Ishikawa (cell line): ENCODE measurements around the gene DCLK1.
A peak's percentile ranks its signal among the peaks of the same experiment; 100 is the strongest.

Source experiments
- CEBPB ChIP-seq: IDR thresholded peaks from 2 replicates; pipeline ENCODE4 v1.6.1; 2012
- CREB1 ChIP-seq: IDR thresholded peaks from 2 replicates; pipeline ENCODE4 v1.6.1; 2012; ENCODE audit warnings: low read depth
- EGR1 ChIP-seq: IDR thresholded peaks from 2 replicates; pipeline ENCODE4 v1.6.1; 2012
- EP300 ChIP-seq: IDR thresholded peaks from 2 replicates; pipeline ENCODE4 v1.6.1; 2012; ENCODE audit warnings: borderline replicate concordance
- FOXM1 ChIP-seq: IDR thresholded peaks from 2 replicates; pipeline ENCODE4 v1.6.1; 2012; ENCODE audit warnings: low read depth, borderline replicate concordance
- NFIC ChIP-seq: IDR thresholded peaks from 2 replicates; pipeline ENCODE4 v1.6.1; 2012
- RAD21 ChIP-seq: IDR thresholded peaks from 2 replicates; pipeline ENCODE4 v1.6.1; 2012; ENCODE audit warnings: low read depth
- TAF1 ChIP-seq: IDR thresholded peaks from 2 replicates; pipeline ENCODE4 v1.6.1; 2012; ENCODE audit warnings: low read depth, mild to moderate bottlenecking
- TCF12 ChIP-seq: IDR thresholded peaks from 2 replicates; pipeline ENCODE4 v1.6.1; 2012; ENCODE audit warnings: low read depth
- TEAD4 ChIP-seq: IDR thresholded peaks from 2 replicates; pipeline ENCODE4 v1.6.1; 2012
- YY1 ChIP-seq: IDR thresholded peaks from 2 replicates; pipeline ENCODE4 v1.6.1; 2012; ENCODE audit warnings: low read depth
- ZBTB7A ChIP-seq: IDR thresholded peaks from 2 replicates; pipeline ENCODE4 v1.6.1; 2012; ENCODE audit warnings: low read depth
- TF ChIP-seq, protein P1 (sequence below): IDR thresholded peaks from 2 replicates; pipeline ENCODE4 v1.6.1; 2012; ENCODE audit warnings: low read depth, mild to moderate bottlenecking
- TF ChIP-seq, protein P2 (sequence below): IDR thresholded peaks from 2 replicates; pipeline ENCODE4 v1.6.1; 2012
- TF ChIP-seq, protein P3 (sequence below): IDR thresholded peaks from 2 replicates; pipeline ENCODE4 v1.6.1; 2012

Gene DCLK1

DNA sequence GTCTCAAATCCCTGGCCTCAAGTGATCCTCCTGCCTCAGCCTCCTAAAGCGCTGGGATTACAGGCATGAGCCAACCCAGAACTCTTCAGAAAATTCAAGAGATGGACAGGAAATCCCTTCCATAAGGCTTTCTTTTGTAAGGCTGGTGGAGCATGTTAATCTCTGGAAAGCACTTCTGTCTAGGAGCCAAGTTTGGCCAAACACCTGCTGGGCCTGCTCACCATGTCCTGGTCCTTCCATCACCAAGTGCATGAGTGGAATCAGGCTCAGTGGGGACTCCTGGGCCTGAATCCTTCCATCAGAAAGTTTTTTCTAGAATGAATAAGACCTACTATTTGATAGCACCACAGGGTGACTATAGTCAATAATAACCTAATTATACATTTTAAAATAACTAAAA lies 148.0 kb downstream of the DCLK1 start:
- TF ChIP-seq EP300 = no peak
- TF ChIP-seq TAF1 = no peak
- no peak for TF ChIP-seq TCF12
- TF ChIP-seq TEAD4 = no peak

GRCh38 chr13:35979361-35979951 lies 151.7 kb downstream of the DCLK1 start:
- TF ChIP-seq FOXM1 (no peak), EP300 (no peak), EGR1 (no peak), RAD21 (no peak), NFIC (no peak), CEBPB (no peak), TCF12 (no peak), ZBTB7A (no peak), TAF1 (no peak), CREB1 (no peak), YY1 (no peak), TEAD4 (no peak)
- TF ChIP-seq, protein P1, sequence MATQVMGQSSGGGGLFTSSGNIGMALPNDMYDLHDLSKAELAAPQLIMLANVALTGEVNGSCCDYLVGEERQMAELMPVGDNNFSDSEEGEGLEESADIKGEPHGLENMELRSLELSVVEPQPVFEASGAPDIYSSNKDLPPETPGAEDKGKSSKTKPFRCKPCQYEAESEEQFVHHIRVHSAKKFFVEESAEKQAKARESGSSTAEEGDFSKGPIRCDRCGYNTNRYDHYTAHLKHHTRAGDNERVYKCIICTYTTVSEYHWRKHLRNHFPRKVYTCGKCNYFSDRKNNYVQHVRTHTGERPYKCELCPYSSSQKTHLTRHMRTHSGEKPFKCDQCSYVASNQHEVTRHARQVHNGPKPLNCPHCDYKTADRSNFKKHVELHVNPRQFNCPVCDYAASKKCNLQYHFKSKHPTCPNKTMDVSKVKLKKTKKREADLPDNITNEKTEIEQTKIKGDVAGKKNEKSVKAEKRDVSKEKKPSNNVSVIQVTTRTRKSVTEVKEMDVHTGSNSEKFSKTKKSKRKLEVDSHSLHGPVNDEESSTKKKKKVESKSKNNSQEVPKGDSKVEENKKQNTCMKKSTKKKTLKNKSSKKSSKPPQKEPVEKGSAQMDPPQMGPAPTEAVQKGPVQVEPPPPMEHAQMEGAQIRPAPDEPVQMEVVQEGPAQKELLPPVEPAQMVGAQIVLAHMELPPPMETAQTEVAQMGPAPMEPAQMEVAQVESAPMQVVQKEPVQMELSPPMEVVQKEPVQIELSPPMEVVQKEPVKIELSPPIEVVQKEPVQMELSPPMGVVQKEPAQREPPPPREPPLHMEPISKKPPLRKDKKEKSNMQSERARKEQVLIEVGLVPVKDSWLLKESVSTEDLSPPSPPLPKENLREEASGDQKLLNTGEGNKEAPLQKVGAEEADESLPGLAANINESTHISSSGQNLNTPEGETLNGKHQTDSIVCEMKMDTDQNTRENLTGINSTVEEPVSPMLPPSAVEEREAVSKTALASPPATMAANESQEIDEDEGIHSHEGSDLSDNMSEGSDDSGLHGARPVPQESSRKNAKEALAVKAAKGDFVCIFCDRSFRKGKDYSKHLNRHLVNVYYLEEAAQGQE = no peak
- TF ChIP-seq, protein P2, sequence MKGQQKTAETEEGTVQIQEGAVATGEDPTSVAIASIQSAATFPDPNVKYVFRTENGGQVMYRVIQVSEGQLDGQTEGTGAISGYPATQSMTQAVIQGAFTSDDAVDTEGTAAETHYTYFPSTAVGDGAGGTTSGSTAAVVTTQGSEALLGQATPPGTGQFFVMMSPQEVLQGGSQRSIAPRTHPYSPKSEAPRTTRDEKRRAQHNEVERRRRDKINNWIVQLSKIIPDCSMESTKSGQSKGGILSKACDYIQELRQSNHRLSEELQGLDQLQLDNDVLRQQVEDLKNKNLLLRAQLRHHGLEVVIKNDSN = no peak
- TF ChIP-seq, protein P3, sequence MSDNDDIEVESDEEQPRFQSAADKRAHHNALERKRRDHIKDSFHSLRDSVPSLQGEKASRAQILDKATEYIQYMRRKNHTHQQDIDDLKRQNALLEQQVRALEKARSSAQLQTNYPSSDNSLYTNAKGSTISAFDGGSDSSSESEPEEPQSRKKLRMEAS = no peak

DNA sequence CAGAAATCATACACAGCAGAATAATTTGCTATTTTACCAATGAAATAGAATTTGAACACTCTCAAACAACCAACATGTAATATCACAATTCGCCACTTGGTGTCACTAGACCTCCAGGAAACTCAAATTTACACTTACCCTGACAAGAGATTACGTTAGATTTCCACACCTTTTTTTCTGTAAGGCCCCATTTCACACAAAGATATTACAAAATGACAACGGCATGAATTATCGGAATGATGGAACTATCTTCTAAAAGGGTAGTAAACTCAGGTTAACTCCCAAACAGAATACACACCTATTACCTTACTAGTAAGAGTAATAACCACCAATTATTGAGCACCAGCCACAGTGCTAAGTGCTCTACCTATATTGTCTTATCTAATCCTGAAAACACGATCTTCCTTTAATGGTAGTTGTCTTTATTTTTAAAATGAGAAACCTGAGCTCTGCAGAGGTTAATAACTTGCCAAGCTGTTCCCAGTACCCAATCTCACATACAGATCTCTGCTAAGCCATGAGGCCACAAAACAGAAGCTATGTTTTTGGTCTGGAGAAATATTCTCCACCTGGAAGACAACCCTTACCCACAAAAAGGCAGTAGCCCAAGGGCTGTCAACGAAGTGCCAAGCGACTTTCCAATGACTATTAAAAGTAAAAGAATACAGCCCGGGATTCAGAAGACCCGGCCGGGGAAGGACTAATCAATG lies 152.4 kb downstream of the DCLK1 start:
- TF ChIP-seq RAD21 = peak; percentile 86
- TF ChIP-seq, protein P3 = no peak
- TF ChIP-seq, protein P1 = no peak

DNA sequence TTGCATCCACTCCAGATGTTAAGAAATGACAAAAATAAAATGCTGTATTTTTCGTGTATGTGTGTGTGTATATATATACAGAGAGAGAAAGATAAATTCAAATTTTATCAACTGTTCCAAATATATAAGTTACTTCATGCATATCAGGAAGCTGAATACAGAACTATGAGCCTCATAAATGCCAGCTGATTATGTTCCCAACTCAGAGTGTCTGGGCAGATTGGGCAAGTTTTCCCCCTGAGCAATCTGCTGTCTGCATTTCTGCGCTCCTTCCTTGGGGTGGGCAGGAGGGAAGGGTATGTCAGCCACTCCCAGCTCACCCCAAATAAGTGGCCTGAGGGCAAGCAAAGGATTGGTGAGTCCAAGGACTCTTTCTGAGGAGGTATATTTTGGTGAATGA lies 154.1 kb downstream of the DCLK1 start:
- TF ChIP-seq, protein P3 = no peak
- no peak for TF ChIP-seq TEAD4

- TF ChIP-seq FOXM1 (no peak), RAD21 (no peak), TCF12 (no peak), TEAD4 (no peak), TAF1 (no peak), ZBTB7A (no peak), EP300 (no peak), CREB1 (no peak), YY1 (no peak), EGR1 (no peak), CEBPB (no peak), NFIC (no peak)
- TF ChIP-seq, protein P3 = no peak
- TF ChIP-seq, protein P1 = no peak
- TF ChIP-seq, protein P2 = no peak
Observed at GRCh38 chr13:35976126-35976525, 155.1 kb downstream of the DCLK1 start.
